ENCODE results near the gene SNX20.

The SNX20 gene

GRCh38 chr16:50711862-50712559, 30.9 kb upstream of the SNX20 start:
- TF ChIP-seq ZBTB7A (IDR thresholded peaks at IDR 0.05; ENCODE audit: low read depth) (no peak), REST (IDR thresholded peaks at IDR 0.05; ENCODE audit: low read depth) (no peak), EGR1 (IDR thresholded peaks at IDR 0.05) (no peak)

- TF ChIP-seq TCF12 (IDR thresholded peaks at IDR 0.05; ENCODE audit: low read depth), result no peak
- TF ChIP-seq ZBTB7A (IDR thresholded peaks at IDR 0.05; ENCODE audit: low read depth), result no peak
- TF ChIP-seq EGR1 (IDR thresholded peaks at IDR 0.05), result no peak
- no peak for TF ChIP-seq EP300 (IDR thresholded peaks at IDR 0.05; ENCODE audit: borderline replicate concordance)
- TF ChIP-seq USF1 (IDR thresholded peaks at IDR 0.05), result no peak
- no peak for TF ChIP-seq CREB1 (IDR thresholded peaks at IDR 0.05; ENCODE audit: low read depth)
- TF ChIP-seq MAX (IDR thresholded peaks at IDR 0.05), result no peak
- no peak for TF ChIP-seq NFIC (IDR thresholded peaks at IDR 0.05)
- no peak for TF ChIP-seq RAD21 (IDR thresholded peaks at IDR 0.05; ENCODE audit: low read depth)
- TF ChIP-seq TEAD4 (IDR thresholded peaks at IDR 0.05), result no peak
- TF ChIP-seq FOXM1 (IDR thresholded peaks at IDR 0.05; ENCODE audit: borderline replicate concordance, low read depth), result no peak
- TF ChIP-seq TAF1 (IDR thresholded peaks at IDR 0.05; ENCODE audit: low read depth), result no peak
- TF ChIP-seq REST (IDR thresholded peaks at IDR 0.05; ENCODE audit: low read depth), result no peak
- TF ChIP-seq YY1 (IDR thresholded peaks at IDR 0.05; ENCODE audit: low read depth), result no peak
- TF ChIP-seq CEBPB (IDR thresholded peaks at IDR 0.05), result no peak
Measured at GRCh38 chr16:50711040-50711439, 29.9 kb upstream of the SNX20 start.

GRCh38 chr16:50709980-50710379, 28.9 kb upstream of the SNX20 start:
- TF ChIP-seq ZBTB7A (IDR thresholded peaks at IDR 0.05; ENCODE audit: low read depth) (no peak), EGR1 (IDR thresholded peaks at IDR 0.05) (no peak), EP300 (IDR thresholded peaks at IDR 0.05; ENCODE audit: borderline replicate concordance) (no peak), REST (IDR thresholded peaks at IDR 0.05; ENCODE audit: low read depth) (no peak), CREB1 (IDR thresholded peaks at IDR 0.05; ENCODE audit: low read depth) (no peak), NFIC (IDR thresholded peaks at IDR 0.05) (no peak), MAX (IDR thresholded peaks at IDR 0.05) (no peak), TEAD4 (IDR thresholded peaks at IDR 0.05) (no peak), TAF1 (IDR thresholded peaks at IDR 0.05; ENCODE audit: low read depth) (no peak), YY1 (IDR thresholded peaks at IDR 0.05; ENCODE audit: low read depth) (no peak), FOXM1 (IDR thresholded peaks at IDR 0.05; ENCODE audit: borderline replicate concordance, low read depth) (no peak), TCF12 (IDR thresholded peaks at IDR 0.05; ENCODE audit: low read depth) (no peak), RAD21 (IDR thresholded peaks at IDR 0.05; ENCODE audit: low read depth) (no peak), USF1 (IDR thresholded peaks at IDR 0.05) (no peak), CEBPB (IDR thresholded peaks at IDR 0.05) (no peak)

GRCh38 chr16:50709061-50709684, 28.1 kb upstream of the SNX20 start:
- TF ChIP-seq REST (IDR thresholded peaks at IDR 0.05; ENCODE audit: low read depth) (no peak), RAD21 (IDR thresholded peaks at IDR 0.05; ENCODE audit: low read depth) (no peak), MAX (IDR thresholded peaks at IDR 0.05) (no peak), NFIC (IDR thresholded peaks at IDR 0.05) (no peak), FOXM1 (IDR thresholded peaks at IDR 0.05; ENCODE audit: borderline replicate concordance, low read depth) (no peak), TEAD4 (IDR thresholded peaks at IDR 0.05) (no peak)
